PFSK-1 (cell line): ENCODE results near the gene SLC2A4RG.

ENCODE experiments used
- FOXP2 ChIP-seq: optimal IDR thresholded peaks from 2 replicates; pipeline ENCODE3; 2011; ENCODE audit warnings: borderline replicate concordance, control low read depth, inconsistent platforms; ENCODE audit not compliant: insufficient read depth; ENCODE audit errors: extremely low read length, extremely low read depth
- POLR2AphosphoS5 ChIP-seq: IDR thresholded peaks from 2 replicates; pipeline ENCODE4 v1.6.1; 2012; ENCODE audit warnings: low read depth, mild to moderate bottlenecking, control low read depth, low read length, moderate library complexity
- REST ChIP-seq, 2 experiments: IDR thresholded peaks; 2 replicates each; pipeline versions ENCODE4 v1.6.1 to v1.8.0; 2011 to 2012; ENCODE audit warnings: low read depth in 2 of 2, low read length in 2 of 2, control low read depth in 1 of 2, inconsistent platforms in 1 of 2, mild to moderate bottlenecking in 1 of 2, moderate library complexity in 1 of 2; ENCODE audit not compliant: insufficient read depth in 1 of 2
- SIN3A ChIP-seq: IDR thresholded peaks from 2 replicates; pipeline ENCODE4 v1.6.1; 2012; ENCODE audit warnings: mild to moderate bottlenecking, low read length, moderate library complexity, borderline replicate concordance; ENCODE audit not compliant: insufficient read depth
- TAF1 ChIP-seq: IDR thresholded peaks from 2 replicates; pipeline ENCODE4 v1.6.1; 2012; ENCODE audit warnings: low read length, control low read depth, borderline replicate concordance; ENCODE audit not compliant: insufficient read depth

The SLC2A4RG gene

GRCh38 chr20:63774306-63774705 lies 34.7 kb downstream of the SLC2A4RG start:
- TF ChIP-seq TAF1 = no peak
- no peak for TF ChIP-seq POLR2AphosphoS5
- TF ChIP-seq SIN3A = no peak

GRCh38 chr20:63775096-63775978 lies 35.8 kb downstream of the SLC2A4RG start:
- no peak for TF ChIP-seq SIN3A
- no peak for TF ChIP-seq TAF1
- peak; percentile 12 for TF ChIP-seq FOXP2
- TF ChIP-seq POLR2AphosphoS5 = no peak

- no peak for TF ChIP-seq SIN3A
- TF ChIP-seq FOXP2 = no peak
- no peak for TF ChIP-seq REST (IDR thresholded peaks at IDR 0.05; ENCODE audit: insufficient read depth in 1 of 2, low read depth in 2 of 2, low read length in 2 of 2)
- TF ChIP-seq TAF1 = no peak
- no peak for TF ChIP-seq POLR2AphosphoS5
These were observed 38.0 kb downstream of the SLC2A4RG start for GRCh38 chr20:63777614-63778013.

GRCh38 chr20:63778034-63778752 lies 38.6 kb downstream of the SLC2A4RG start:
- no peak for TF ChIP-seq TAF1
- TF ChIP-seq POLR2AphosphoS5 = no peak
- TF ChIP-seq REST (IDR thresholded peaks at IDR 0.05; ENCODE audit: insufficient read depth in 1 of 2, low read depth in 2 of 2, low read length in 2 of 2) = no peak
- TF ChIP-seq SIN3A = no peak
- no peak for TF ChIP-seq FOXP2

GRCh38 chr20:63778857-63779256 lies 39.3 kb downstream of the SLC2A4RG start:
- TF ChIP-seq FOXP2 (no peak), SIN3A (no peak), POLR2AphosphoS5 (no peak), TAF1 (no peak), REST (IDR thresholded peaks at IDR 0.05; ENCODE audit: insufficient read depth in 1 of 2, low read depth in 2 of 2, low read length in 2 of 2) (no peak)

- TF ChIP-seq FOXP2 = no peak
- no peak for TF ChIP-seq REST (IDR thresholded peaks at IDR 0.05; ENCODE audit: insufficient read depth in 1 of 2, low read depth in 2 of 2, low read length in 2 of 2)
- TF ChIP-seq POLR2AphosphoS5 = no peak
- TF ChIP-seq TAF1 = no peak
- TF ChIP-seq SIN3A = no peak
These were observed 41.6 kb downstream of the SLC2A4RG start for GRCh38 chr20:63781181-63781580.
